ENCODE measurements around the gene SLC16A7. TPM values are rescaled to one million over a fixed set of nuclear protein-coding genes. Genes with fewer than 3 reads are reported as not detected.

The SLC16A7 gene
- total RNA-seq, 3 donors from 2014 or later, result 37.1 to 46.9 (median 43.9) TPM

DNA sequence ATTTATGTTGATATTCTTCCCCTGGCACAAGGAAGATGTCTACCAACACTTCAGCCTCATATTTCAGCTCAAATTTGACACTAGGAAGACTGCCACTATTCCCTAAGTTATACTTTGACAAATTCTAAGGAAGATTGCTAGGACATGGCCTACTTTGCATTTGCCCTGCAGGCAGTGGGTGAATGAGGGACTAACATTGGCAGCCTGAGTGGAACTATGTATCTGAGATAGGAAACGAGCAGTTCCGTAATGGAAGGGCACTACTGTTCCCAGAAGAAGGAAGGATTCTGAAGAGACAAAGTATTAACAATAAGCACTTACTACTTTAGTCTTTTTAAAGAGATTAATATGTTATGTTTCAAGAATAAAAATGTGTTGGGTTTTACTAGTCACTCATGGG, 115.1 kb downstream of the SLC16A7 start:
- H3K9me3 Mint-ChIP-seq, result no peaks in the 10 kb centered on the region
- peaks cover 4% of the 10 kb centered on the region for H3K4me1 Mint-ChIP-seq (ENCODE audit: low read depth)
- H3K36me3 Mint-ChIP-seq (ENCODE audit: insufficient read depth), result peaks cover 46% of the 10 kb centered on the region
- H3K27me3 Mint-ChIP-seq (ENCODE audit: low read depth), result no peaks in the 10 kb centered on the region
- no peak overlapping the region for H3K4me3 Mint-ChIP-seq
- ATAC-seq (no peak), DNase-seq (no peak)

DNA sequence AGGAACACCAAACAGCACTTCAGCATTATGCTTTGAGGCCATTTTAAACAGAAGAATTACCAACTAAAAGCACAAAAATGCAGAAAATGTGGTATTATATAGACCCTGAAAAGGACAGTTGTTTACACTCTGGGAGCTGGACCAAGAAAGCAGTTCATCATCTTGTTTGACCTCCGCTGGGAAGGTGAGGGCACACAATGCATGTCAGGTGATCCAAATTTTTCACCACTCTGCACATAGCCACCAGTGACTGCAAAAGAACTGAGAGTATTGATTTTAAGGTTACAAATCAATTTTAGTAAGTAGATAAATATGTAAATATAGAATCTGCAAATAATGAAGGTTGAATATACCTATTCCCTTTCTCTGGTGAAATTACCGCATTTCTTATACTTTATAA, 119.6 kb downstream of the SLC16A7 start:
- Mint-ChIP-seq H3K9me3 (no peaks in the 10 kb centered on the region), H3K27me3 (ENCODE audit: low read depth) (no peaks in the 10 kb centered on the region), H3K36me3 (ENCODE audit: insufficient read depth) (peaks cover 34% of the 10 kb centered on the region), H3K4me1 (ENCODE audit: low read depth) (peaks cover 3% of the 10 kb centered on the region), H3K4me3 (no peak overlapping the region)
- ATAC-seq, result no peak
- no peak for DNase-seq

DNA sequence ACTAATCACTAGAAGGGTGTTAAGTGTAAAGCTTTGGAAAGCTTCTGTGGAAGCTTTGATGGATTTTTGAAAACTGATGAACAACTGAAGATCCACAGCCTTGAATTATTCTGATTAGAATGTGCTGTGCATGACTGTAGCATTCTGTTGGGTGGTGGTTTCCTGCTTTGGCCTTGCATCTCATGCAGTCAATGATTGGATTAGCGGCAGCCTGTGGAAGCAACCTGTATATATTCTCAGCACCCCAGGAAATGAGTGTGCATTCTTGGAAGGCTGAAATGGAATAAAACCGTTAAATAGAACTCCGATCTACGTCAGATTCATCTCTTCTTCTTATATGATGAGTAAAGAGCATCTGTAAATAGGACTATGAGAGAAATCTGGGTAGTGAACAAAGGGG, 120.2 kb downstream of the SLC16A7 start:
- no peak for DNase-seq
- Mint-ChIP-seq H3K9me3 (no peaks in the 10 kb centered on the region), H3K4me3 (no peak overlapping the region), H3K27me3 (ENCODE audit: low read depth) (no peaks in the 10 kb centered on the region), H3K4me1 (ENCODE audit: low read depth) (peaks cover 3% of the 10 kb centered on the region), H3K36me3 (ENCODE audit: insufficient read depth) (peaks cover 30% of the 10 kb centered on the region)
- ATAC-seq, result no peak

DNA sequence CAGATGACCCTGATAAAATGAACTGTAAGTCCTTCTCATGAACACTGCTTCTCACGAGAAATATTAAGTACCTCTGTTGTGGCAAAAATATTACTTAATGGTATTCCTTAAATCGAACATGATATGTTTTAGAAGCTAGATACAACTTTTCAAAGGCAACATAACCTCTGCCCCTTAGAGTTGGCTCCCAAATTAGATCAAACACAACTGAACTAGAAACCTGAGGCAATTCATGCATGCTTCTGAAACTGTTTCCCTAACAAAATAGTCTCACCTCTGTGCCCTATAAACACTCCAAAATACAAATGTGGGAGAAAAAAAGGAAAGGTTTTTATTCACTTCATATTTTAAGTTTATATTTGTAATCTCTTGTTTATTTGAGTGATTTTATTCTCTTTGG, 121.6 kb downstream of the SLC16A7 start:
- H3K4me1 Mint-ChIP-seq (ENCODE audit: low read depth), result peaks cover 3% of the 10 kb centered on the region
- H3K36me3 Mint-ChIP-seq (ENCODE audit: insufficient read depth), result peaks cover 21% of the 10 kb centered on the region
- no peaks in the 10 kb centered on the region for H3K27me3 Mint-ChIP-seq (ENCODE audit: low read depth)
- DNase-seq, result no peak
- no peaks in the 10 kb centered on the region for H3K9me3 Mint-ChIP-seq
- H3K4me3 Mint-ChIP-seq, result no peak overlapping the region
- no peak for ATAC-seq

DNA sequence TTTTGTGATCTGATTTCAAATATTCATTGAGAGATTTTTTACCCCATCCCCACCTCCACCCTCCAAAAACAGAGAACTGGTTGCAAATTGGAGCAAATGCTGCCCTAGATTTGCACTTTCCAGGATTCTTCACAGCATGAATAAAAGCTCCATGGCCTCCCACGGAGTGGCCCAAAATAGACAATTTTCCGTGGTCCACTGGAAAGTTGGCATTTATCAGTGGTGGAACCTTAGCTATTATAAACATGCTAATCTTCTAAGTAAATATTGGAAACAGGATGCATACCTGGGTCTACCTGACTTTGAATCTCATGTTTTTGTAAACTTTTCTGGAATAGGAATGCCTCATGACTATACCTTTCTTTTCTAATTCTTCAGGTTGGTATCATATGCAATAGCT, 123.9 kb downstream of the SLC16A7 start:
- ATAC-seq, result no peak
- Mint-ChIP-seq H3K9me3 (no peaks in the 10 kb centered on the region), H3K36me3 (ENCODE audit: insufficient read depth) (peaks cover 12% of the 10 kb centered on the region), H3K4me3 (no peak overlapping the region), H3K4me1 (ENCODE audit: low read depth) (peaks cover 3% of the 10 kb centered on the region), H3K27me3 (ENCODE audit: low read depth) (no peaks in the 10 kb centered on the region)
- DNase-seq, result no peak

DNA sequence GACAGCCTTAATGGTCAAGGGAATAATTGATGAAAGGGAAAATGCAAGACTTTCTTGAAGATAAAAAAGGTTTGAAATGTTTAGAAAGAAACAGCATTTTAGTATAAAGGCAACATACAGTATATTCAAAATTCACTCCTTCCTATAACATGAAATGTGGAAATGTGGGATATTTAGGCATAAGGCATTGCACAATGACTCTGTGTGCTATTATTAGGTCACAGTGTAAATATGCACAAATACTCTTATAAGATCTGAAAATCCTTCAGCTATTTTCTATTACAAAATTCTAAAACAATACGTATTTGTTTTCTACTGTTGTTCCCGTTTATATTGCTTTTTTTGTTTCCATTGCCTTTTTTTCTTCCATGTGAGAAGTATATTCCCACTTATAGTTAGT, 127.7 kb downstream of the SLC16A7 start:
- H3K4me3 Mint-ChIP-seq, result no peak overlapping the region
- ATAC-seq (no peak), DNase-seq (no peak)
- no peaks in the 10 kb centered on the region for H3K27me3 Mint-ChIP-seq (ENCODE audit: low read depth)
- peaks cover 10% of the 10 kb centered on the region for H3K36me3 Mint-ChIP-seq (ENCODE audit: insufficient read depth)
- H3K9me3 Mint-ChIP-seq, result no peaks in the 10 kb centered on the region
- H3K4me1 Mint-ChIP-seq (ENCODE audit: low read depth), result peaks cover 3% of the 10 kb centered on the region

DNA sequence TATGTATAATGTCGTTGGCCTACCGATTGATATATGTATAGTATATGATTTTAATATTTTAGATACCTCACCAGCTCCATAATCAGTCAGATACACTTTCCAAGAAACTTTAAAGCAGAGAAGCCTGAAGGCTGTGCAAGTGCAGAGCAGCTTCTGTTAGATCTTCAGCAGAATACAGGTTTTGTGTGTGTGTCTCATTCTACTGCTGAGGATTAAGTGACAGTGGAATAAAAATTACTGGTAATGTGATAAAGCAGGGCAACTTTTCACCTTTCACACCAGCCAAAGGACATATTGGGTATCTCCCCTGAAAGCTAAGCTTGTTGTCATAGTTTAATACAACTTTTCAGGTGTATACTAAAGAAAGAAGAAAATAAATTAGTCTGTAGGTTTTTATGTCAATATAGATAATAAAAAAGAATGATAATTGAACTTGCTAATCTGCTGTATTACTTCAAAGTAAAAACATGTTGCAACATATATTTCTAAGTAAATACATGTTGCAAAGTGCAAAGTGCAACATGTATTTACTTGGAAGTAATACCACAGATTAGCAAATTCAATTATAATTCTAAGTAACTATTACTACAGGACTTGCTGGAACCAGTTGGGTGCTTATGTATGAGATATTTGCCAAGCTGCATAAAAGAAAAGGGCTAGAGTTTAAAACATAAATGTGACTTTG, 128.3 kb downstream of the SLC16A7 start:
- H3K4me1 Mint-ChIP-seq (ENCODE audit: low read depth), result peaks cover 3% of the 10 kb centered on the region
- DNase-seq (no peak), ATAC-seq (no peak)
- H3K27me3 Mint-ChIP-seq (ENCODE audit: low read depth), result no peaks in the 10 kb centered on the region
- H3K36me3 Mint-ChIP-seq (ENCODE audit: insufficient read depth), result peaks cover 10% of the 10 kb centered on the region
- no peak overlapping the region for H3K4me3 Mint-ChIP-seq
- no peaks in the 10 kb centered on the region for H3K9me3 Mint-ChIP-seq

DNA sequence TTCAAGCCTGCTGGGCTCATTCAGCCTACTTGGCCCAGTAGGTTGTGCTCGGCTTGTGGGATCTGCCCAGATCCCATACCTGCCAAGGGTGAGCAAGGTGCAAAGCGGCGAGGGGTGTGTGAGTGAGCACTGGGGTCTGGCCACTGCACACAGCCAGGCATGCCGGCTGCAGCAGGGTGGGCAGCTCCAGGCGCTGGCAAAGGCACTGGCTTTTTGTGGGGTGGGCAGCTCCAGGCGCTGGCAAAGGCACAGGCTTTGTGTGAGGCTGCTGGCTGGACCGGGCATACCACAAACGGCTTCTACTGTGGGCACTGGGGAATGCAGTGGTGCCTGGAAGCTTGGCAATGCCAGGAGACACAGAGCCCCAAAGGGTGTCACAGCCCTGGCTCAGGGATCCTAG, 137.4 kb downstream of the SLC16A7 start:
- no peak for ATAC-seq
- DNase-seq, result no peak
- Mint-ChIP-seq H3K4me3 (no peak overlapping the region), H3K9me3 (no peaks in the 10 kb centered on the region), H3K36me3 (ENCODE audit: insufficient read depth) (peaks cover 17% of the 10 kb centered on the region), H3K27me3 (ENCODE audit: low read depth) (no peaks in the 10 kb centered on the region), H3K4me1 (ENCODE audit: low read depth) (peaks cover 9% of the 10 kb centered on the region)

DNA sequence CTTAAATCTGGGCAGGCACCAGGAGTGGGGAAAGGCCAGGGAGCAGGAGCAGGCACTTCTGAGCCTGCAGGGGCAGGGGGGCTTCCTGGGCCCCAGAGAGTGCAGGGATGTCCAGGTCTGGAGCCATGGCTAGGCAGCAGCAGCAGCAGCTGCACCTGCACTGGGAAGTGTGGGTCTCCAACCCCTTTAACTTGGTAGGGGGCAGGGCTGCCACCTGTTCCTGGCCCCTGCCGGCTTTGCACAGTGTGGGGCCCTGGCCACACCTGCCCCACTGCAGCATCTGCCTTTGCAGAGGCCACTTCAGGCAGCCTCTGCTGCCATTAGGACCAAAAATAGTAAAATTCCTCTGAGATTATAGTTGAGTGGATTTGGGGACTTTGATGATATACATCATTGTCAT, 138.5 kb downstream of the SLC16A7 start:
- DNase-seq (no peak), ATAC-seq (no peak)
- Mint-ChIP-seq H3K36me3 (ENCODE audit: insufficient read depth) (peaks cover 17% of the 10 kb centered on the region), H3K4me3 (no peak overlapping the region), H3K27me3 (ENCODE audit: low read depth) (no peaks in the 10 kb centered on the region), H3K4me1 (ENCODE audit: low read depth) (peaks cover 10% of the 10 kb centered on the region), H3K9me3 (no peaks in the 10 kb centered on the region)

DNA sequence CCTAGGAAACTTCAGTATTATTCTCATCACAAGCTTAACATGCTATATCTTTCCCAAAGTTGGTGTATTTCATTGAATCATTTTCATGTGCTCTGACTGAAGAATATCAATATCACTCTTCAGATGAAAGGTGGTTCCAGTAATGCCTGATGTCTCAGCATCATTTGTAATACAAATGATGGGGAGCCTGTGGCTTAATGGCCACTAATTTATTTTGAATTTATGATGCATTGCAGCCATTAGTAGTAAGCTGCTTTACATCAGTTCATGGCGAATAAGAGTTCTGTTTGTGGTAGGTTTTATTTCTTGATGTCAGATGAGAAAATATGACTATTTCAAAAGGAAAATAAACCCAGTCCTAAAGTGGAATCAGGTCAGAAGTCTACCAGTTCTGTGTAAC, 139.4 kb downstream of the SLC16A7 start:
- no peak for ATAC-seq
- no peak for DNase-seq
- Mint-ChIP-seq H3K4me1 (ENCODE audit: low read depth) (peaks cover 10% of the 10 kb centered on the region), H3K36me3 (ENCODE audit: insufficient read depth) (peaks cover 17% of the 10 kb centered on the region), H3K4me3 (no peak overlapping the region), H3K9me3 (no peaks in the 10 kb centered on the region), H3K27me3 (ENCODE audit: low read depth) (no peaks in the 10 kb centered on the region)

DNA sequence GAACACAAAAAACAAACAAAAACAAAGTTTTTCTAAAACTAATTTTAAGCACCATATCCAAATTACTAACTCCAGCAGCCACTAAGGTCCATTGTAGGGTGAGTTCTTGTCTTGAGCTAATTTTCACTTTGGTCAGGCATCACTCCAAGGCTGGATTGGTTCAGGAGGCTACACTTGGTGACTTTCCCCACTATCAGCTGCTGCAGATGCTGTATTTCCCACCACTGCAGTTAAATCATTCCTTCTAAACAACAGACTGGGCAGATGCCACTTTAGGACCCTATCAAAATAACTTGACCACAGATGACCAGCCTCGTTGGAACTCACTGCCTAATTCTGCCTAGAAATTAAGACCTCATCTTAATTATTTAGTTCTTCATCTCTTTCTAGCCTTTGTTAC, 140.5 kb downstream of the SLC16A7 start:
- H3K36me3 Mint-ChIP-seq (ENCODE audit: insufficient read depth), result peaks cover 16% of the 10 kb centered on the region

DNA sequence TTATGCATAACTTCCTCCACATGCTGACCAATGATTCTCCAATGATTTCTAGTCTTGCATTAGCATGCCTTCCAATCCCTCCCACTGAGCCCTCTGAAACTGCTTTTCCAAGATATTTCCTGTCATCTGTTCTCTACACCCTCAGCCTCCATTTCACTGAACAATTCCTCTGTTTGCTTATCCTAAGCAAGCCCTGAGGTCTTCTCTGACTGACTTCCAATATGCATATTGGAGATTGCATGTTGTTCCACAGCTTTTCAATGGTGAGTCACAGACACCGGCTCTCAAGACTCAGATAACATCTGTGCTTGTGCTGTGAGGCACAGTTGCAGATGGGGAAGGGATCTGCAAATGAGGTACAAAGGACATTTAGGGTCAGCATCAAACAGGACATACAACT, 141.0 kb downstream of the SLC16A7 start:
- no peaks in the 10 kb centered on the region for H3K9me3 Mint-ChIP-seq
- no peaks in the 10 kb centered on the region for H3K27me3 Mint-ChIP-seq (ENCODE audit: low read depth)
- H3K4me1 Mint-ChIP-seq (ENCODE audit: low read depth), result peaks cover 10% of the 10 kb centered on the region
- DNase-seq (no peak), ATAC-seq (no peak)
- H3K4me3 Mint-ChIP-seq, result no peak overlapping the region
- H3K36me3 Mint-ChIP-seq (ENCODE audit: insufficient read depth), result peaks cover 17% of the 10 kb centered on the region

More for the DNA sequence above, 140.5 kb downstream of the SLC16A7 start:
- DNase-seq (no peak), ATAC-seq (no peak)
- Mint-ChIP-seq H3K27me3 (ENCODE audit: low read depth) (no peaks in the 10 kb centered on the region), H3K9me3 (no peaks in the 10 kb centered on the region), H3K4me3 (no peak overlapping the region), H3K4me1 (ENCODE audit: low read depth) (peaks cover 10% of the 10 kb centered on the region)

DNA sequence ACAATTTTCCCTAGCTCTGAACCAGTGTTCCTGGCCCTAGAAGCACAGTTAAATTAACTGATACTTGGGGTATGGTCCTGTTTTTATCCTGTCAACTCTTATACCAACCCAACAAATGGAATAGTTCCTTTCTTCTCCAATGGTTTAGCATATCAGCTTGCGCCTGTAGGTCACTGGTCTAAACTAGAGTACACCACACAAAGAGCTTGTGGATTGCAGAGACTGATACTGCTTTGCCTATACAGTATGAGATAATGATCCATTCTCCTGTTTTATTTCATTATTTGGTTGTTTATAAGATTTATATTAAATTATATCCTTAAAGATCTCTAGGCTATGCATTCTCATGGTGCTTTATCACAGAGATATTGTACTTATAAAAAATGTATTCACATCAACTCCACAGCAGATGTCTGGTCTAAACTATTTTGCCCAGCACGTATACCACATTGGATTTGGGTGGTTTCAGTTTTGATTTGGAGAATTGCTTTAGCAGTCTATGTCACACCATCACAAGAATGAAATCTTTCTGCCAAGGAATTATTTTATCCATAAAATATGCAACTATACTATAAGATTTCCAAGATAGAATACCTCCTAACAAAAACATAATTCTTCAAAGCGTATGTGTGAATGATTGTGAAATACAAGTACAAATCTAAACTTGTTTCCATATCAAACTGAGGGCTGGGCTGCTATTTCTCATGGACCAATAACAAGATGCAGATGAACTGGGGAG, 142.1 kb downstream of the SLC16A7 start:
- peaks cover 10% of the 10 kb centered on the region for H3K4me1 Mint-ChIP-seq (ENCODE audit: low read depth)
- H3K4me3 Mint-ChIP-seq, result no peak overlapping the region
- H3K9me3 Mint-ChIP-seq, result no peaks in the 10 kb centered on the region
- peaks cover 14% of the 10 kb centered on the region for H3K36me3 Mint-ChIP-seq (ENCODE audit: insufficient read depth)
- H3K27me3 Mint-ChIP-seq (ENCODE audit: low read depth), result no peaks in the 10 kb centered on the region
- no peak for DNase-seq
- no peak for ATAC-seq

DNA sequence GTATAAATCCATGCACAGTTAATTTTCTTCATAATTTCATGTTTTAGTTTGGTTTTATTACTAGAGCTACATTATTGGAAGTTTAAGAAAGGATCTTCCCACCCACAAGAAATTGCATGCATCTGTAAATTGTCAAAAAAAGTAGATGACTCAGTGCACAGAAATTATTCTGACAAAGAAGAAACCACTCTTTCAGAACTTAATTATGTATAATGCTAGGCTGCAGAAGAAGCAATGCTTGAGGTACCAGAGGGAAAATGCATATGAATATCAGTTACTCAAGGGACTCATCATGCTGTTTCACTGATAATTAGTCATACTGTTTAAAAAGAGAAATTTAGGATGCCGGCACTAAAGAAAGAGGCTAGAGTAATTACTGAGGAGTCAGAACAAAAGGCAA, 147.0 kb downstream of the SLC16A7 start:
- Mint-ChIP-seq H3K27me3 (ENCODE audit: low read depth) (no peaks in the 10 kb centered on the region), H3K9me3 (no peaks in the 10 kb centered on the region), H3K36me3 (ENCODE audit: insufficient read depth) (peaks cover 38% of the 10 kb centered on the region), H3K4me1 (ENCODE audit: low read depth) (peaks cover 2% of the 10 kb centered on the region), H3K4me3 (no peak overlapping the region)
- no peak for ATAC-seq
- no peak for DNase-seq

DNA sequence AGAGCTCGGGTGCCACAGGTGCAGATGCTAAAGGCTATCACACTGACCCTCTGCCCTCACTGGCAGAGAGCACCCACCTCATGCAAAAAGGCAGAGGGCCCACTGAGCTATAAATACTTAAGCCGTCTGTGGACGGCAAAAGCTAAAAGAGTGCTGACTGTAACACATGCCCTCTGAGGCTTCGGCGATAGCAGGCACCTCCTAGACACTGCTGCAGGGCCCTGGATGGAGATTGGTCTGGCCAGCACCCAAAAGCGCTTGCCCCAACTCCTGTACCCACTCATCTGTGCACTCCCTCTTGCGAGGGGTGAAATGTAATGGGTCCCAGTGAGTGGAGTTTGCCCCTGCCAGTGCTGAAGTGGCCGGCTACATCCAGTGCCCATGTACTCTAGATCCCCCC, 148.7 kb downstream of the SLC16A7 start:
- Mint-ChIP-seq H3K27me3 (ENCODE audit: low read depth) (no peaks in the 10 kb centered on the region), H3K36me3 (ENCODE audit: insufficient read depth) (peaks cover 35% of the 10 kb centered on the region), H3K4me3 (no peak overlapping the region), H3K9me3 (peaks cover 2% of the 10 kb centered on the region), H3K4me1 (ENCODE audit: low read depth) (no peaks in the 10 kb centered on the region)
- ATAC-seq (no peak), DNase-seq (no peak)
